GM18951 (cell line): ENCODE results near the gene PDPN.

Experiments
- POLR2A ChIP-seq: IDR thresholded peaks from 4 replicates; pipeline ENCODE4 v1.6.1; 2011; ENCODE audit warnings: mild to moderate bottlenecking; ENCODE audit not compliant: insufficient read length, insufficient read depth; ENCODE audit errors: extremely low read depth
- in situ Hi-C: fragments of 300-500 bp; cut with MboI; formaldehyde crosslinking; loops from one replicate; pipeline ENCODE4 v1.12.0; 2022; ENCODE audit warnings: low sequenced_read_pairs, mixed read lengths, inconsistent platforms; ENCODE audit not compliant: unreplicated experiment

Gene PDPN

GRCh38 chr1:13587256-13588030 lies 3.8 kb downstream of the PDPN start:
- in situ Hi-C loops, result no loop called here
- no peak for TF ChIP-seq POLR2A

DNA sequence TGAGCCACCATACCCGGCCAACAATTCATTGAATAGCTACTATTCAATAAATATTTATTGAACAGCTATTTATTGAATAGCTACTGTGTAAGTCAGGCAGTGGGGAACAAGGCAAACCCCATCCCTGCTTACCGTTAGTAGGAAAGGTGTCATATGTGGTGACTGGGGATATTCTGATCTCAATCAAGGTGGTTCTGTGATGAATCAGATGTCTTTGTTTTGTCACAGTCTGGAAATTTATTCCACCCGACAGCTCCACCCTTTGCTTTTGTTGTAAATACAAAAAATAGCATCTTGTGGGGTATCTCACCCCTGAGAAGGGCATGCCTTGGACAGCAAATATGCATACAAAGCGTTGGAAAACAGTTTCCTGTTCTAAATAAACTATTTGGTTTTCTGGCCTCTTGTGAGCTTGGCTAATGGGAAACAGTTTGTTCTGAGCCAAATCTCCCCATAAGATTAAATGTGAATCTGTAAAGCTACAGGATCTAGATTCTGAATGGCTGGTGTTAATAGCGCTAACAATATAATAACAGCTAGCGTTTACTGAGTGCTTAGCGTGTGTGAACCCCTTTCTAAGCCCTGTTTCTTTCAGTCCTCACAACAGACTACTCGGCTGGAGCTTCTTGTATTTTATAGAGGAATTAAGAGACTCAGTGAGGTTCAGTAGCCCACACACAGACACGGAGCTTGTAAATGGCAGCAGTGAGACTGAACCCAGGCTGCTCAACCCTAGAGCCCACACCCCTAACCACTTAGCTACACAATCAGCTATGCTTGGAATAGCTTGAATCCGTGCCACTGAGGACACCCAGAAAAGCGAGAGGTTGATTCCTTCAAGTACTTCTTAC lies 5.5 kb downstream of the PDPN start:
- no peak for TF ChIP-seq POLR2A
- in situ Hi-C loops, result no loop called here

- TF ChIP-seq POLR2A, result no peak
- in situ Hi-C loops, result no loop called here
Measured at GRCh38 chr1:13590486-13590885, 6.9 kb downstream of the PDPN start.

GRCh38 chr1:13593511-13594131 lies 10.0 kb downstream of the PDPN start:
- TF ChIP-seq POLR2A, result no peak
- in situ Hi-C loops, result no loop called here

- in situ Hi-C loops, result no loop called here
- no peak for TF ChIP-seq POLR2A
Measured at GRCh38 chr1:13595411-13595810, 11.8 kb downstream of the PDPN start.

GRCh38 chr1:13597166-13597565 lies 13.5 kb downstream of the PDPN start:
- in situ Hi-C loops, result no loop called here
- no peak for TF ChIP-seq POLR2A

GRCh38 chr1:13600762-13601453 lies 17.3 kb downstream of the PDPN start:
- TF ChIP-seq POLR2A, result no peak
- in situ Hi-C loops, result no loop called here

GRCh38 chr1:13604176-13604575 lies 20.5 kb downstream of the PDPN start:
- no peak for TF ChIP-seq POLR2A
- in situ Hi-C loops, result no loop called here

DNA sequence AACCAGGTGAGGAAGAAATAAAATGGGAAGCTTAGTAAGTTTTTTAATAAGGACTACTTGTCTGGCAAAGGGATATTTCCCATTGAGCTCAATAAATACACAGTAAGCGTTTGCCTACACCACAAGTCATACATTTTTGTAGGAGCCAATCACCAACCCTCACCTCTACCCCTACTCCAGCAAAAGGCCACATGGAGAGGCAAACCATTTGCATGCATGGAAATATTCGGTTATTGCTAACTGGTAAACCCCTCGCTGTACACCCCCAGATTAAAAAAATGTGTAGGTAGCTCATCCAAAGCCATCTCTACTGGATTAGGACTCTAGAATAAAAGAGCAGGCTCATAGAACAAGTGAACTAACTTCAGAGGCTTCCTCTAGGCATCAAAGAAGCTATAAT lies 21.1 kb downstream of the PDPN start:
- in situ Hi-C loops, result no loop called here
- TF ChIP-seq POLR2A, result no peak

DNA sequence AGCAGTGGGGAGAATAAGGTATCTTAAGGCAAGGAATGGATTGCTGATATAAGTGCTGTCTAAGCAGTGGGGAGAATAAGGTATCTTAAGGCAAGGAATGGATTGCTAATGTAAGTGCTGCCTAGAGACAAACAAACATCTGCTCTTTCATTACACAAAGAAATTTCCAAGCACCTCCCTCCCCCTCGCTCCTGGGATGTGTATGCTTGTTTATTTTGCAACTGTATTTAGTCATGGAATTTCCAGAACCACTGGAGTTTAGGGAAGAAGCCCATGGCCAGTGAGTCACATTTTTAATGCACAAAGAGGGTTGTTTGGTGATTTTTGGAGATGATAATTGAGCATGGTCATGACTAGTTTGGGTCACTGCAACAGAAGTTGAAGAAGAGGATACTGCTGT lies 21.5 kb downstream of the PDPN start:
- in situ Hi-C loops, result no loop called here
- no peak for TF ChIP-seq POLR2A

- in situ Hi-C loops, result no loop called here
- no peak for TF ChIP-seq POLR2A
Measured at GRCh38 chr1:13607002-13607401, 23.4 kb downstream of the PDPN start.

GRCh38 chr1:13616234-13616633 lies 32.6 kb downstream of the PDPN start:
- no peak for TF ChIP-seq POLR2A
- in situ Hi-C loops, result no loop called here

DNA sequence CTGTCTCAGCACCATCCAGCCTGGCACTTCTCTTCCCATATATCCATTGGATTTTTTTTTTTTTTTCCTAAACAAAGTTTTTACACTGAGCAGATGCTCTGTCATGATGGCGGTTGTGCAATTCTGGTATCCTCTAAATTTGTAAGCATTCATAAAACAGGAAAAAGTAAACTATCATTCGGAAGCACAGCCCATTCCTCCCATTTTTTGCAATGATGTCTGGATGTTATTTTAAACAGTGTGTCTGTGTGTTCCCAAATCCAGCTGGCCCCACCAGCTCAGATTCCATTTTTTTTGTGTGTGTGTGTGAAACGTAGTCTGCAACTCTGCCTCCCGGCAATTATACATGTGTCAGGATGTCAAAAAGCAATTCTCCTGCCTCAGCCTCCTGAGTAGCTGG lies 33.5 kb downstream of the PDPN start:
- TF ChIP-seq POLR2A, result no peak
- in situ Hi-C loops, result no loop called here

DNA sequence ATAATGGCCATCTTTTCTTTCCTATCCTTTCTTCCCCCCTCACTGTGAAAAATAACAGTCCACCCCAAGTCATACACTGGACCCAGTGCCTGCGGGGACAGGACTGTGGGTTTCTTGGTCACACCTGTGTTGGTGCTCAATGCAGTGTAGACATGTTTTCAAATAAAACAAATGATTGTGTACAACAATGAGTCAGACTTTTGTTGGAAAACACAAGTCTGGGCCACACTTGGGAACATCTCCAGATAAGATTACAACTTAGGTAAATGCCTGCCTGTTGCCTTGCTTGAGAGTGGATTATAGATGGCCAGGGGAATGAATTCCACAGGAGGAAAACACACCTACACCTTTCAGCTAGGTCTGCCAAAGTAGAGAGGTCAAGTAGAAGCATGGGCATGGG lies 34.1 kb downstream of the PDPN start:
- no peak for TF ChIP-seq POLR2A
- in situ Hi-C loops, result no loop called here
